Stomach smooth muscle (tissue), 2 donors: ENCODE results near the gene ELAVL1.

ENCODE experiments used
- H3K27ac ChIP-seq: one replicate; pipeline ENCODE4 v1.7.0; 2013; ENCODE audit warnings: mild to moderate bottlenecking, low read length, inconsistent platforms
- H3K27me3 ChIP-seq, 2 donors: one replicate each; pipeline ENCODE4 v1.7.0; 2013; ENCODE audit warnings: low read length in 2 of 2; ENCODE audit not compliant: insufficient read depth in 2 of 2, control insufficient read depth in 1 of 2
- H3K36me3 ChIP-seq, 2 donors: one replicate each; pipeline ENCODE4 v1.7.0; 2013; ENCODE audit warnings: low read length in 2 of 2; ENCODE audit not compliant: control insufficient read depth in 2 of 2, insufficient read depth in 2 of 2
- H3K4me1 ChIP-seq: one replicate; pipeline ENCODE4 v1.7.0; 2013; ENCODE audit warnings: low read length; ENCODE audit not compliant: control insufficient read depth, insufficient read depth
- H3K4me3 ChIP-seq, 2 donors: one replicate each; pipeline ENCODE4 v1.7.0; 2013; ENCODE audit warnings: low read length in 2 of 2
- H3K9ac ChIP-seq, 2 donors: one replicate each; pipeline ENCODE4 v1.7.0; 2013; ENCODE audit warnings: low read length in 2 of 2, mild to moderate bottlenecking in 1 of 2
- H3K9me3 ChIP-seq, 2 donors: one replicate each; pipeline ENCODE4 v1.7.0; 2013; ENCODE audit warnings: low read length in 2 of 2; ENCODE audit not compliant: control insufficient read depth in 2 of 2
- donor health status: healthy.
- donor health status: Pancreatic carcinoma.

ELAVL1 gene

DNA sequence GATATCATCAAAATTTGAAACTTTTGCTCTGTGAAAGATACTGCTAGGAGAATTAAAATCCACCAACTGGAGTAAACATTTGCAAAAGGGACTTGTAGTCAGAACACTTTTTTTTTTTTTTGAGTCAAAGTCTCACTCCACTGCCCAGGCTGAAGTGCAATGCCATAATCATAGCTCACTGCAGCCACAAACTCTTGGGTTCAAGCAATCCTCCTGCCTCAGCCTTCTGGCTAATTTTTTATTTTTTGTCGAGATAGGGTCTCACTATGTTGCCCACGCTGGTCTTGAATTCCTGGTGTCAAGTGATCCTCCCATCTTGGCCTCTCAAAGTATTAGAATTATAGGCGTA is 9.7 kb downstream of the ELAVL1 start:
- Histone ChIP-seq H3K9me3 (no peaks in the 10 kb centered on the region), H3K4me3 (no peak overlapping the region), H3K27me3 (no peaks in the 10 kb centered on the region), H3K4me1 (peaks cover 9% of the 10 kb centered on the region), H3K36me3 (peaks cover 8 to 11% of the 10 kb centered on the region in 2 donors), H3K9ac (no peak overlapping the region), H3K27ac (no peak overlapping the region)

- H3K9ac ChIP-seq, result no peak overlapping the region
- no peak overlapping the region for H3K4me3 ChIP-seq
- no peaks in the 10 kb centered on the region for H3K27me3 ChIP-seq
- peaks cover 4% of the 10 kb centered on the region for H3K4me1 ChIP-seq
- H3K36me3 ChIP-seq, result peaks cover 11 to 17% of the 10 kb centered on the region in 2 donors
- no peaks in the 10 kb centered on the region for H3K9me3 ChIP-seq
- H3K27ac ChIP-seq, result no peak overlapping the region
Observed at GRCh38 chr19:7994928-7995809, 10.3 kb downstream of the ELAVL1 start.

DNA sequence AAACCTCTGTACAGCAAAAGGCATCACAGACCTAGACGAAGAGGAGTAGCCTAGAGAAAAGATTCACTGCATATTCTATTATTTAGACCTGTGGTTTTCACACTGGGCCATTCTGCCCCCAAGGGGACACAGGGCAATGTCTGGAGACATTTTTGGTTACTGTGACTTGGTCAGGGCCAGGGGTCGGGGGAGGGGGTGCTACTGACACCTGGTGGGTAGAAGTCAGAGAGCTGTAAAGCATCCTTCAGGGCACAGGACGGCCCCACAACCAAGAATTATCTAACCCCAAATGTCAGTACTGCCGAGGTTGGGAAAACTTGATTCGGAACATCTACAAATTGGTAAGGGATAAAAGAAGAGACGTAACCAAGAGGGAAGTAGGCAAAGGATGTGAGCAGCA is 11.3 kb downstream of the ELAVL1 start:
- H3K27ac ChIP-seq, result no peak overlapping the region
- H3K27me3 ChIP-seq, result no peaks in the 10 kb centered on the region
- no peak overlapping the region for H3K4me3 ChIP-seq
- no peak overlapping the region for H3K9ac ChIP-seq
- peaks cover 3% of the 10 kb centered on the region for H3K4me1 ChIP-seq
- H3K36me3 ChIP-seq, result peaks cover 16 to 17% of the 10 kb centered on the region in 2 donors
- H3K9me3 ChIP-seq, result no peaks in the 10 kb centered on the region

DNA sequence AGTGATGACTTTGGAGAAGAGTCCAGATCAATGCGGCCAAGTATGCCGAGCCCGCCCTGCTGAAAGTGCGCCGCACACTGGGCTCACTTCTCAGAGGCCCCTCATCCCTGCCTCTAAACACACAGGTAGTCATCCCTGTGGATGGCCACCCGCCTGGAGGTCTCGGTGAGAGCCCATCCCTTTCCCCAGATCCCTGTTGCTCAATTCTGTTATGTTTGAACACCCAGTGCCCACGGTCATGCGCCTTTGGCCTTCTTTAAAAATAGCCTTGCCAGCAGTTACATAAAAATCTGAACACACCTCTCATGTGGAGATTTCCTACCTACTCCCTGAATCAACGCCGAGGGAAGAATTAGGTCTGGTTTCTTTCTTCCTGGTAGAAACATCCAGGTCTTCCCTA is 11.9 kb downstream of the ELAVL1 start:
- Histone ChIP-seq H3K4me1 (peaks cover 3% of the 10 kb centered on the region), H3K4me3 (no peak overlapping the region), H3K27me3 (no peaks in the 10 kb centered on the region), H3K9me3 (no peaks in the 10 kb centered on the region), H3K27ac (no peak overlapping the region), H3K9ac (no peak overlapping the region), H3K36me3 (peaks cover 21 to 23% of the 10 kb centered on the region in 2 donors)

- Histone ChIP-seq H3K4me3 (no peak overlapping the region), H3K27ac (no peak overlapping the region), H3K27me3 (no peaks in the 10 kb centered on the region), H3K4me1 (peaks cover 6% of the 10 kb centered on the region), H3K9me3 (no peaks in the 10 kb centered on the region), H3K36me3 (peaks cover 30 to 33% of the 10 kb centered on the region in 2 donors), H3K9ac (no peak overlapping the region)
Observed at GRCh38 chr19:7992575-7992974, 12.9 kb downstream of the ELAVL1 start.

- Histone ChIP-seq H3K9ac (no peak overlapping the region), H3K4me1 (peaks cover 6% of the 10 kb centered on the region), H3K27ac (no peak overlapping the region)
Observed at GRCh38 chr19:7989071-7989575, 16.3 kb downstream of the ELAVL1 start.

GRCh38 chr19:7988307-7988706 is 17.1 kb downstream of the ELAVL1 start:
- H3K4me3 ChIP-seq, result no peak overlapping the region
- no peak overlapping the region for H3K9ac ChIP-seq
- H3K9me3 ChIP-seq, result no peaks in the 10 kb centered on the region
- no peaks in the 10 kb centered on the region for H3K27me3 ChIP-seq
- H3K4me1 ChIP-seq, result peaks cover 4% of the 10 kb centered on the region
- H3K36me3 ChIP-seq, result peaks cover 41 to 54% of the 10 kb centered on the region in 2 donors
- no peak overlapping the region for H3K27ac ChIP-seq

More at GRCh38 chr19:7989071-7989575, 16.3 kb downstream of the ELAVL1 start:
- Histone ChIP-seq H3K27me3 (no peaks in the 10 kb centered on the region), H3K9me3 (no peaks in the 10 kb centered on the region), H3K36me3 (peaks cover 41 to 51% of the 10 kb centered on the region in 2 donors), H3K4me3 (no peak overlapping the region)

- Histone ChIP-seq H3K27ac (no peak overlapping the region), H3K4me1 (peaks cover 4% of the 10 kb centered on the region), H3K36me3 (peaks cover 42 to 59% of the 10 kb centered on the region in 2 donors), H3K9me3 (no peaks in the 10 kb centered on the region), H3K4me3 (no peak overlapping the region), H3K27me3 (no peaks in the 10 kb centered on the region), H3K9ac (no peak overlapping the region)
Observed at GRCh38 chr19:7987114-7987768, 18.2 kb downstream of the ELAVL1 start.

GRCh38 chr19:7986321-7987113 is 18.9 kb downstream of the ELAVL1 start:
- H3K9ac ChIP-seq, result no peak overlapping the region
- no peaks in the 10 kb centered on the region for H3K27me3 ChIP-seq
- H3K9me3 ChIP-seq, result no peaks in the 10 kb centered on the region
- H3K4me1 ChIP-seq, result peaks cover 8% of the 10 kb centered on the region
- peaks cover 45 to 59% of the 10 kb centered on the region in 2 donors for H3K36me3 ChIP-seq
- H3K27ac ChIP-seq, result no peak overlapping the region
- H3K4me3 ChIP-seq, result no peak overlapping the region

GRCh38 chr19:7985481-7985911 is 19.9 kb downstream of the ELAVL1 start:
- H3K27ac ChIP-seq, result no peak overlapping the region
- no peak overlapping the region for H3K9ac ChIP-seq
- H3K4me3 ChIP-seq, result no peak overlapping the region
- no peaks in the 10 kb centered on the region for H3K27me3 ChIP-seq
- no peaks in the 10 kb centered on the region for H3K9me3 ChIP-seq
- peaks cover 41 to 54% of the 10 kb centered on the region in 2 donors for H3K36me3 ChIP-seq
- H3K4me1 ChIP-seq, result peaks cover 8% of the 10 kb centered on the region
